Type B pancreatic cell (in vitro differentiated cells): ENCODE results near the gene FXN. TPM values are rescaled to one million over a fixed set of nuclear protein-coding genes. Genes with fewer than 3 reads are reported as not detected.

Experiments
- DNase-seq: peaks from one replicate; pipeline ENCODE4 v3.0.0; 2021; ENCODE audit warnings: mixed read lengths; ENCODE audit not compliant: unreplicated experiment; ENCODE audit errors: extremely low spot score
- H3K27ac Mint-ChIP-seq: 2 replicates; pipeline ENCODE4 v1.8.0; 2021; ENCODE audit warnings: mild to moderate bottlenecking, mixed read lengths
- H3K27me3 Mint-ChIP-seq: 2 replicates; pipeline ENCODE4 v1.8.0; 2021; ENCODE audit warnings: mixed read lengths
- H3K36me3 Mint-ChIP-seq: 2 replicates; pipeline ENCODE4 v1.8.0; 2021; ENCODE audit warnings: mixed read lengths
- H3K4me1 Mint-ChIP-seq: one replicate; pipeline ENCODE4 v1.8.0; 2021; ENCODE audit warnings: mixed read lengths; ENCODE audit not compliant: unreplicated experiment
- H3K4me3 Mint-ChIP-seq: 2 replicates; pipeline ENCODE4 v1.8.0; 2021; ENCODE audit warnings: mild to moderate bottlenecking, mixed read lengths
- H3K9me3 Mint-ChIP-seq: 2 replicates; pipeline ENCODE4 v1.8.0; 2021; ENCODE audit warnings: mixed read lengths
- CTCF ChIP-seq: fragments of 200-600 bp; sonication (generic); conservative IDR thresholded peaks from 2 replicates; pipeline ENCODE4 v1.5.0; 2021; ENCODE audit warnings: antibody characterized with exemption, mild to moderate bottlenecking
- total RNA-seq: library from RNA; stranded (reverse); gene quantifications from 2 replicates; pipeline ENCODE4 v1.2.1, GENCODE V29; 2021; ENCODE audit warnings: low replicate concordance

FXN gene
- total RNA-seq, 1 donor from 2014 or later: 22.0 TPM

- H3K27me3 Mint-ChIP-seq: no peaks in the 10 kb centered on the region
- peak overlapping the region; percentile 35 for H3K4me3 Mint-ChIP-seq
- peak overlapping the region; percentile 90 for H3K27ac Mint-ChIP-seq
- no peaks in the 10 kb centered on the region for H3K9me3 Mint-ChIP-seq
- peaks cover 31% of the 10 kb centered on the region for H3K4me1 Mint-ChIP-seq
- peaks cover 9% of the 10 kb centered on the region for H3K36me3 Mint-ChIP-seq
- no peak for TF ChIP-seq CTCF
- DNase-seq: peak; percentile 39
Observed at GRCh38 chr9:69130456-69131441, 95.2 kb downstream of the FXN start.

- Mint-ChIP-seq H3K9me3 (no peaks in the 10 kb centered on the region), H3K27me3 (no peaks in the 10 kb centered on the region), H3K27ac (peak overlapping the region; percentile 90), H3K4me3 (peak overlapping the region; percentile 64), H3K36me3 (peaks cover 12% of the 10 kb centered on the region), H3K4me1 (peaks cover 31% of the 10 kb centered on the region)
- TF ChIP-seq CTCF: no peak
- peak; percentile 36 for DNase-seq
Observed at GRCh38 chr9:69131682-69132081, 96.1 kb downstream of the FXN start.

DNA sequence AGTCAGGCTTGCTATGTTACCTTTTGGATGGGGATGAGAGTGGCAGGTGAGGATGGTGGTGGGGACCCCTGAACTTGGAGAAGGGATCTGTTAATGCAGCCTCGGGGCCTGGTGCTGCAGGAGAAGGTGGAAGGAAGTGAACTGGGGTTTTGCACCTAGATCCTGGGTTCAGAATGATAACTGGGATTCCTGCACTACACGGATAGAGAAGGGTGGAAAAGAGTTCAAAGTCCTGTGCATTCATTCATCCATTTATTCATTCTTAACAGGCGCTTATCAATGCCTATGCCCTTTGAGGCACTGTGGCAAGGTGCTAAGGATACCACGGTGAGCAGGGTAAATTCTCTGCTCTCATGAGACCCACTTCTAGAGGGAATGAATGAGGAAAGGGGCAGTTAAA is 96.8 kb downstream of the FXN start:
- no peaks in the 10 kb centered on the region for H3K27me3 Mint-ChIP-seq
- TF ChIP-seq CTCF: no peak
- DNase-seq: no peak
- peaks cover 31% of the 10 kb centered on the region for H3K4me1 Mint-ChIP-seq
- no peaks in the 10 kb centered on the region for H3K9me3 Mint-ChIP-seq
- H3K27ac Mint-ChIP-seq: no peak overlapping the region
- H3K36me3 Mint-ChIP-seq: peaks cover 12% of the 10 kb centered on the region
- H3K4me3 Mint-ChIP-seq: peak overlapping the region; percentile 2

GRCh38 chr9:69134412-69134811 is 98.9 kb downstream of the FXN start:
- H3K36me3 Mint-ChIP-seq: peaks cover 19% of the 10 kb centered on the region
- peaks cover 26% of the 10 kb centered on the region for H3K4me1 Mint-ChIP-seq
- H3K27ac Mint-ChIP-seq: peak overlapping the region; percentile 44
- H3K4me3 Mint-ChIP-seq: no peak overlapping the region
- peak; percentile 44 for DNase-seq
- TF ChIP-seq CTCF: no peak
- H3K9me3 Mint-ChIP-seq: no peaks in the 10 kb centered on the region
- no peaks in the 10 kb centered on the region for H3K27me3 Mint-ChIP-seq

DNA sequence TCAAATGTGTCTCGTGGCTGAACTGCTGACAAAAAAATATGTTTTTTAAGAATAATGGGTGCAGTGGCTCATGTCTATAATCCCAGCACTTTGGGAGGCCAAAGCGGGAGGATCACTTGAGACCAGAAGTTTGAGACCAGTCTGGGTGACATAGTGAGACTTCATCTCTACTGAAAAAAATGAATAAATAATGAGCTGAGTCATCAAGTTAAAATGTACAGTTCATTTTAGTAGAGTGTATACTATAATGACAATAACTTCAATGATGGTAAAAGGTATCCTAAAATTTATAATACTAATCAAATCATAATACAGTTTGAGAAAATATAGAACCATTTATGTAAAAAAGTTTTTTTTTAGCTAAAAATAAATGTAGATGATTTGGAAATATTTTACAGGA is 100.6 kb downstream of the FXN start:
- Mint-ChIP-seq H3K27ac (no peak overlapping the region), H3K4me1 (peaks cover 13% of the 10 kb centered on the region), H3K4me3 (no peak overlapping the region), H3K27me3 (no peaks in the 10 kb centered on the region), H3K36me3 (peaks cover 16% of the 10 kb centered on the region), H3K9me3 (no peaks in the 10 kb centered on the region)
- TF ChIP-seq CTCF: no peak
- no peak for DNase-seq
